Muscle layer of duodenum (tissue), 2 donors: Measurements from ENCODE around the gene TSLP.

Experiments used
- H3K27ac ChIP-seq: one replicate; pipeline ENCODE4 v1.7.0; 2013; ENCODE audit warnings: mild to moderate bottlenecking, low read length
- H3K27me3 ChIP-seq: one replicate; pipeline ENCODE4 v1.7.0; 2013; ENCODE audit warnings: low read depth, mild to moderate bottlenecking, control low read depth, low read length
- H3K36me3 ChIP-seq, 2 donors: one replicate each; pipeline ENCODE4 v1.7.0; 2013; ENCODE audit warnings: low read length in 2 of 2, control low read depth in 1 of 2, mild to moderate bottlenecking in 1 of 2; ENCODE audit not compliant: insufficient read depth in 2 of 2, control insufficient read depth in 1 of 2
- H3K4me1 ChIP-seq, 2 donors: one replicate each; pipeline ENCODE4 v1.7.0; 2013; ENCODE audit warnings: low read length in 2 of 2, mild to moderate bottlenecking in 2 of 2, control low read depth in 1 of 2, moderate library complexity in 1 of 2; ENCODE audit not compliant: insufficient read depth in 2 of 2, control insufficient read depth in 1 of 2
- H3K4me3 ChIP-seq, 2 donors: one replicate each; pipeline ENCODE4 v1.7.0; 2013; ENCODE audit warnings: low read length in 2 of 2, low read depth in 1 of 2, mild to moderate bottlenecking in 1 of 2
- H3K9me3 ChIP-seq, 2 donors: one replicate each; pipeline ENCODE4 v1.7.0; 2013; ENCODE audit warnings: low read length in 2 of 2, control low read depth in 1 of 2, mild to moderate bottlenecking in 1 of 2; ENCODE audit not compliant: control insufficient read depth in 1 of 2
- donor health status: healthy.

TSLP gene

GRCh38 chr5:111071413-111071812 is at the start of gene TSLP:
TSS of gene TSLP (plus strand) at chr5:111071713. CDS start at chr5:111071891, 178 bp downstream.
- H3K4me3 ChIP-seq: peak within 1 kb of the TSS; percentile 28 to 88

GRCh38 chr5:111022301-111022700 is 49.2 kb upstream of the TSLP start:
- Histone ChIP-seq H3K27me3 (no peaks in the 10 kb centered on the region), H3K4me3 (no peak overlapping the region), H3K27ac (no peak overlapping the region), H3K36me3 (no peaks in the 10 kb centered on the region), H3K9me3 (no peaks in the 10 kb centered on the region), H3K4me1 (no peaks in the 10 kb centered on the region)

More at GRCh38 chr5:111071413-111071812, at the start of gene TSLP:
- no peak within 1 kb of the TSS for H3K27ac ChIP-seq
- H3K36me3 ChIP-seq: no peaks in the 10 kb centered on the region
- peaks cover 0 to 26% of the 10 kb centered on the region in 2 donors for H3K4me1 ChIP-seq
- H3K27me3 ChIP-seq: peaks cover 17% of the 10 kb centered on the region
- no peaks in the 10 kb centered on the region for H3K9me3 ChIP-seq

- Histone ChIP-seq H3K9me3 (no peaks in the 10 kb centered on the region), H3K27ac (no peak overlapping the region), H3K4me3 (no peak overlapping the region), H3K4me1 (no peaks in the 10 kb centered on the region), H3K27me3 (no peaks in the 10 kb centered on the region), H3K36me3 (no peaks in the 10 kb centered on the region)
Observed at GRCh38 chr5:111028865-111029264, 42.6 kb upstream of the TSLP start.

- Histone ChIP-seq H3K27ac (no peak overlapping the region), H3K4me3 (no peak overlapping the region), H3K9me3 (no peaks in the 10 kb centered on the region), H3K27me3 (no peaks in the 10 kb centered on the region), H3K36me3 (no peaks in the 10 kb centered on the region), H3K4me1 (no peaks in the 10 kb centered on the region)
Observed at GRCh38 chr5:111043712-111044506, 27.6 kb upstream of the TSLP start.

- Histone ChIP-seq H3K27ac (no peak overlapping the region), H3K27me3 (no peaks in the 10 kb centered on the region), H3K4me3 (no peak overlapping the region), H3K9me3 (peaks cover 0 to 2% of the 10 kb centered on the region in 2 donors), H3K4me1 (no peaks in the 10 kb centered on the region), H3K36me3 (no peaks in the 10 kb centered on the region)
Observed at GRCh38 chr5:111058064-111058463, 13.4 kb upstream of the TSLP start.

- peaks cover 0 to 2% of the 10 kb centered on the region in 2 donors for H3K9me3 ChIP-seq
- H3K4me1 ChIP-seq: no peaks in the 10 kb centered on the region
- H3K27ac ChIP-seq: no peak overlapping the region
- H3K27me3 ChIP-seq: no peaks in the 10 kb centered on the region
- H3K36me3 ChIP-seq: no peaks in the 10 kb centered on the region
- no peak overlapping the region for H3K4me3 ChIP-seq
Observed at GRCh38 chr5:111060169-111060568, 11.3 kb upstream of the TSLP start.

GRCh38 chr5:111061618-111062017 is 9.9 kb upstream of the TSLP start:
- Histone ChIP-seq H3K27ac (no peak overlapping the region), H3K27me3 (no peaks in the 10 kb centered on the region), H3K4me1 (no peaks in the 10 kb centered on the region), H3K36me3 (no peaks in the 10 kb centered on the region), H3K4me3 (no peak overlapping the region), H3K9me3 (peaks cover 0 to 2% of the 10 kb centered on the region in 2 donors)

- H3K27me3 ChIP-seq: no peaks in the 10 kb centered on the region
- H3K4me1 ChIP-seq: no peaks in the 10 kb centered on the region
- no peak overlapping the region for H3K27ac ChIP-seq
- no peaks in the 10 kb centered on the region for H3K36me3 ChIP-seq
- peaks cover 0 to 2% of the 10 kb centered on the region in 2 donors for H3K9me3 ChIP-seq
- no peak overlapping the region for H3K4me3 ChIP-seq
Observed at GRCh38 chr5:111063709-111064322, 7.7 kb upstream of the TSLP start.

- Histone ChIP-seq H3K36me3 (no peaks in the 10 kb centered on the region), H3K4me3 (no peak overlapping the region), H3K27ac (no peak overlapping the region), H3K4me1 (no peaks in the 10 kb centered on the region), H3K9me3 (no peaks in the 10 kb centered on the region), H3K27me3 (peaks cover 12% of the 10 kb centered on the region)
Observed at GRCh38 chr5:111066261-111066938, 5.1 kb upstream of the TSLP start.

- peaks cover 17% of the 10 kb centered on the region for H3K27me3 ChIP-seq
- H3K27ac ChIP-seq: no peak overlapping the region
- no peaks in the 10 kb centered on the region for H3K9me3 ChIP-seq
- H3K36me3 ChIP-seq: no peaks in the 10 kb centered on the region
- no peak overlapping the region for H3K4me3 ChIP-seq
- H3K4me1 ChIP-seq: peaks cover 0 to 7% of the 10 kb centered on the region in 2 donors
Observed at GRCh38 chr5:111068213-111068612, 3.3 kb upstream of the TSLP start.

GRCh38 chr5:111069839-111070238 is 1.7 kb upstream of the TSLP start:
- Histone ChIP-seq H3K36me3 (no peaks in the 10 kb centered on the region), H3K27me3 (peaks cover 17% of the 10 kb centered on the region), H3K27ac (no peak overlapping the region), H3K4me1 (peaks cover 0 to 19% of the 10 kb centered on the region in 2 donors), H3K4me3 (no peak overlapping the region), H3K9me3 (no peaks in the 10 kb centered on the region)
